ENCODE data around the gene GNB2. TPM values are rescaled to one million over a fixed set of nuclear protein-coding genes. Genes with fewer than 3 reads are reported as not detected.

Gene GNB2
- total RNA-seq, 1 experiment from 2014 or later: 299 TPM

DNA sequence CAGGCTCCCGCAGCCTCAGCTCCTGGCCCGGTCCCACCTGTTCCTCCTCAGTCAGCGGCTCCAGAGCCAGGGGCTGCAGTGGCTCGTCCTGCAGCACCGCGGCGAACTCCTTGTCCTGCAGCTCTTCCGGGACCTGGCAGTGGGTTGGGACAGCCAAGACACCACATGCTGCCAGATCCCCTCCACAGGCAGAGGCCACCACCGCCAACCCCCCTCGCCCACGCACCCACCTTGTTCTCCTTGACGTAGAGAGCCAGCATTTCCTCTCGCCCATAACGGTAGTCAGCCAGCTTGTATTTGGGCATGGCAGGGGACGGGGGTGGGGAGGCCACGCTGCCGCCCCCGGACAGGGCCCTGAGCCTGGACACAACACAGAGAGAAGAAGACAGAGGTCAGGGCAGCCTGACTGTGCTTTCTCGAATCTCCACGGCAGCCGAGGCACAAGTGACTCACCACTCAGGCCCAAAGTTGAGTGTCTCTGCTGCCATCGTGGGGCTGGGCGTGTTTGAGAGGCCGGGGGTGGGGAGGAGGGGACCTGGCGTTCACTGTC is 14.3 kb downstream of the GNB2 start:
- no peaks in the 10 kb centered on the region for H3K27me3 ChIP-seq (ENCODE audit: insufficient read depth, low read depth)
- CTCF ChIA-PET: no interaction called here

DNA sequence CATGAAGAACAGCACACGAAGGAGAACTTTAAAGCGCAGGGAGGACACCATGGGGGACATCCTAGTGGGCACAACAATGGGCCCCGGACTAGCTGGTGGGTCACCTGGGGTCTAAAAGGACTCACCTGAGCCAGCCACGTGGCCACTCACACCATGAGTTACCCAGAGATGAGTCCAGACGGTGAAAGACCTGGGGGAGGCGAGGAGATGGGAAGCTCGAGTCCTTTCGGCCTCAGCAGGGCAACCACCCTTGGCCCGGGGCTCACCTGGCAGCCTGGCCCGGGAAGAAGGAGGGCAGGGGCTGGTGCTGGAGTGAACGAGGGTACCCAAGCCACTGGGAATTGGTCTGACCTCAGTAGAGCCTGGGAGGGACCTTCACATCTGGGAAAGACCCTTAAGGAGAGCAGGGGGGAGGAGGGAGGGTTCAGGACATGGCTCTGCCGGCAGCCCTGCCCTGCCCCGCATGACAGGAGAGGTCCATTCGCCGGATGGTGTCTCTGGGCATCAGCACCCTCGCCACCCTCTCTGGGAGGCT is 14.9 kb downstream of the GNB2 start:
- H3K27ac ChIP-seq: no peak overlapping the region

More for the DNA sequence above, 14.3 kb downstream of the GNB2 start:
- H3K4me2 ChIP-seq: no peak overlapping the region
- POLR2A ChIA-PET (ENCODE audit: unreplicated experiment): interaction anchor here (0.5 kb wide), 1 partner anchor 266 kb away, joined by 5 read pairs; no protein-coding TSS in a partner anchor
- no peak for DNase-seq
- peaks cover 45% of the 10 kb centered on the region for H3K79me2 ChIP-seq (ENCODE audit: low read depth)
- BruUV-seq (replicated peaks): no TSS peak
- H3K9me2 ChIP-seq (ENCODE audit: insufficient read depth): no peaks in the 10 kb centered on the region
- no peak overlapping the region for H2AFZ ChIP-seq
- H3K4me1 ChIP-seq (replicated peaks; ENCODE audit: insufficient read depth): peaks cover 11% of the 10 kb centered on the region
- intact Hi-C loops (cut with micrococcal nuclease; ENCODE audit: unreplicated experiment): no loop called here
- peaks cover 45% of the 10 kb centered on the region for H4K20me1 ChIP-seq (ENCODE audit: insufficient read depth)
- H3K36me3 ChIP-seq (ENCODE audit: low read depth): no peaks in the 10 kb centered on the region
- peaks cover 3% of the 10 kb centered on the region; the same call in 1 of the 2 replicates for H3F3A ChIP-seq (ENCODE audit: insufficient read depth, low read depth)
- no peaks in the 10 kb centered on the region for H3K9me3 ChIP-seq (ENCODE audit: insufficient read depth, low read depth)
- TF ChIP-seq, protein P1, sequence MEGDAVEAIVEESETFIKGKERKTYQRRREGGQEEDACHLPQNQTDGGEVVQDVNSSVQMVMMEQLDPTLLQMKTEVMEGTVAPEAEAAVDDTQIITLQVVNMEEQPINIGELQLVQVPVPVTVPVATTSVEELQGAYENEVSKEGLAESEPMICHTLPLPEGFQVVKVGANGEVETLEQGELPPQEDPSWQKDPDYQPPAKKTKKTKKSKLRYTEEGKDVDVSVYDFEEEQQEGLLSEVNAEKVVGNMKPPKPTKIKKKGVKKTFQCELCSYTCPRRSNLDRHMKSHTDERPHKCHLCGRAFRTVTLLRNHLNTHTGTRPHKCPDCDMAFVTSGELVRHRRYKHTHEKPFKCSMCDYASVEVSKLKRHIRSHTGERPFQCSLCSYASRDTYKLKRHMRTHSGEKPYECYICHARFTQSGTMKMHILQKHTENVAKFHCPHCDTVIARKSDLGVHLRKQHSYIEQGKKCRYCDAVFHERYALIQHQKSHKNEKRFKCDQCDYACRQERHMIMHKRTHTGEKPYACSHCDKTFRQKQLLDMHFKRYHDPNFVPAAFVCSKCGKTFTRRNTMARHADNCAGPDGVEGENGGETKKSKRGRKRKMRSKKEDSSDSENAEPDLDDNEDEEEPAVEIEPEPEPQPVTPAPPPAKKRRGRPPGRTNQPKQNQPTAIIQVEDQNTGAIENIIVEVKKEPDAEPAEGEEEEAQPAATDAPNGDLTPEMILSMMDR (conservative IDR thresholded peaks at IDR 0.05): no peak
- no peak for TF ChIP-seq EZH2 (IDR thresholded peaks at IDR 0.05; ENCODE audit: low read depth)
- no peak overlapping the region for H3K27ac ChIP-seq
- H3K4me3 ChIP-seq: no peak overlapping the region

DNA sequence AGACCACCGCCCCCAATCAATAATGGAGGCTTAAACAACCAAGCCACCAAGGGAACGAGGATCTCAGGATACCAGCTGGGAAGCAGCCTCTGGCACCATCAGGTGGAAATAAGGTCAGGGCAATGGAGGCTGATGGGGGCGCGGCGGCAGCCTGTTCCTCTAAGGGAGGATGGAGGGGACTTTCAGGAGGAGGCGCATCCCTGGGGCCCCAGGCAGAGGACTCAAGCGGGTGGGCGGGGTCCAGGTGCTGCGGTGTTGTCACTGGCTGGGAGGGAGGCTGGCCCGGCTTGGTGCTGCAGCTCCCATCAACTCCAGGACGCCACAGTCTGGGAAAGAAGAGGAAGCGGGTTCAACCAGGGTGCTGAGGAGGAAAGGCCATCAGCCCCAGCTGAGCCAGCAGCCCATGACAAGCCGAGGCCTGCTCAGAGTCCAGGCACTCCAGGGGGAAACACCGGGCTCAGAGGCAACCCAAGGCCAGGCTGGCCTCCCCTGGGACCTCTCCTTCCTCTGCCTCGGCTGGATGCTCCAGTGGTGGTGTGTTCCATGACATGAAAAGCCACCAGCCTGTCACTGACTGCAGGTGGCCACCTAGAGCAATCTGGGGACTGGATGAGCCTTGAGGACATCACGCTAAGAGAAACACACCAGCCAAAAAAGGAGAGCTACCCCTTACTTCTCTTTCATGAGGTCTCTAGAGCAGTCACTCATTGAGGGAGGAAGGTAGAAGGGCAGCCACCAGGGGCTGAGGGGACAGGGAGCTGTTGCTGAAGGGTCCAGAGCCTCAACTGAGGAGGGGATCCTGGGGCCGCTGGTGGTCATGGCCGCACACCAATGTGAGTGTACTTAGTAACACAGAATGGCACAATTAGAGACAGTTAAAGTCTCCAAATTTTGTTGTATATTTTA is 15.9 kb downstream of the GNB2 start:
- peaks cover 54% of the 10 kb centered on the region for H3K79me2 ChIP-seq (ENCODE audit: low read depth)
- DNase-seq: no peak
- no peaks in the 10 kb centered on the region for H3K9me3 ChIP-seq (ENCODE audit: insufficient read depth, low read depth)
- no peaks in the 10 kb centered on the region for H3K36me3 ChIP-seq (ENCODE audit: low read depth)
- H3K27ac ChIP-seq: no peak overlapping the region
- H3K27me3 ChIP-seq (ENCODE audit: insufficient read depth, low read depth): no peaks in the 10 kb centered on the region
- H3K4me2 ChIP-seq: no peak overlapping the region
- ChIA-PET POLR2A (ENCODE audit: unreplicated experiment) (interaction anchor here (0.6 to 0.7 kb wide), 2 partner anchors 56 to 103 kb away, joined by 4 to 8 read pairs; partner anchors contain the start of gene FBXO24), CTCF (interaction anchor here (0.6 kb wide), 3 partner anchors 106 to 618 kb away, joined by 3 to 6 read pairs (median 3); no protein-coding TSS in a partner anchor)
- BruUV-seq (replicated peaks): no TSS peak
- no peaks in the 10 kb centered on the region for H3K9me2 ChIP-seq (ENCODE audit: insufficient read depth)
- intact Hi-C loops (cut with micrococcal nuclease; ENCODE audit: unreplicated experiment): loop anchor here (5.0 kb wide), 3 partner anchors 107 to 222 kb away; partner anchors contain the start of gene EPHB4
- H2AFZ ChIP-seq: no peak overlapping the region
- H3K4me3 ChIP-seq: no peak overlapping the region
- TF ChIP-seq, protein P1 (conservative IDR thresholded peaks at IDR 0.05): no peak
- no peak for TF ChIP-seq EZH2 (IDR thresholded peaks at IDR 0.05; ENCODE audit: low read depth)
- H4K20me1 ChIP-seq (ENCODE audit: insufficient read depth): peaks cover 46% of the 10 kb centered on the region
- peaks cover 13% of the 10 kb centered on the region for H3K4me1 ChIP-seq (replicated peaks; ENCODE audit: insufficient read depth)
- peaks cover 3% of the 10 kb centered on the region; the same call in 1 of the 2 replicates for H3F3A ChIP-seq (ENCODE audit: insufficient read depth, low read depth)

More for the DNA sequence above, 14.9 kb downstream of the GNB2 start:
- Histone ChIP-seq H4K20me1 (ENCODE audit: insufficient read depth) (peaks cover 46% of the 10 kb centered on the region), H3K36me3 (ENCODE audit: low read depth) (no peaks in the 10 kb centered on the region), H3K9me3 (ENCODE audit: insufficient read depth, low read depth) (no peaks in the 10 kb centered on the region), H3K4me1 (replicated peaks; ENCODE audit: insufficient read depth) (peaks cover 13% of the 10 kb centered on the region), H3K79me2 (ENCODE audit: low read depth) (peaks cover 51% of the 10 kb centered on the region), H2AFZ (no peak overlapping the region), H3K4me2 (no peak overlapping the region), H3K9me2 (ENCODE audit: insufficient read depth) (no peaks in the 10 kb centered on the region), H3F3A (ENCODE audit: insufficient read depth, low read depth) (peaks cover 3% of the 10 kb centered on the region; the same call in 1 of the 2 replicates), H3K4me3 (no peak overlapping the region), H3K27me3 (ENCODE audit: insufficient read depth, low read depth) (no peaks in the 10 kb centered on the region)
- CTCF ChIA-PET: no interaction called here
- POLR2A ChIA-PET (ENCODE audit: unreplicated experiment): no interaction called here
- intact Hi-C loops (cut with micrococcal nuclease; ENCODE audit: unreplicated experiment): no loop called here
- no peak for TF ChIP-seq EZH2 (IDR thresholded peaks at IDR 0.05; ENCODE audit: low read depth)
- TF ChIP-seq, protein P1 (conservative IDR thresholded peaks at IDR 0.05): no peak
- no TSS peak for BruUV-seq (replicated peaks)
- no peak for DNase-seq

All from PC-9 (cell line).